ENCODE results near the gene CYB5D1. TPM values are rescaled to one million over a fixed set of nuclear protein-coding genes. Genes with fewer than 3 reads are reported as not detected.

The CYB5D1 gene
- total RNA-seq, 1 experiment from 2014 or later, result 18.0 TPM

- H3K36me3 Mint-ChIP-seq (ENCODE audit: insufficient read depth in 1 of 3, low read depth in 3 of 3), result no peaks in the 10 kb centered on the region
- no peak overlapping the region for H3K4me3 Mint-ChIP-seq
- Histone ChIP-seq H2AFZ (ENCODE audit: low read length) (no peak overlapping the region), H3K18ac (ENCODE audit: insufficient read length, low read depth, low read length) (no peak overlapping the region), H3K9ac (ENCODE audit: extremely low read depth, insufficient read length, low read length) (no peak overlapping the region), H4K8ac (replicated peaks; ENCODE audit: insufficient read length, low read depth, low read length) (no peak overlapping the region), H4K5ac (ENCODE audit: insufficient read length, low read depth, low read length) (no peak overlapping the region), H3K23me2 (ENCODE audit: insufficient read length, low read depth, low read length, poor library complexity, severe bottlenecking) (no peaks in the 10 kb centered on the region), H3K23ac (ENCODE audit: insufficient read length, low read depth, low read length) (no peak overlapping the region), H3T11ph (ENCODE audit: low read length) (no peak overlapping the region), H3K4me1 (ENCODE audit: insufficient read depth, low read length) (no peaks in the 10 kb centered on the region), H4K20me1 (ENCODE audit: control insufficient read depth, insufficient read depth, insufficient read length) (no peaks in the 10 kb centered on the region), H3K4me2 (ENCODE audit: insufficient read depth, insufficient read length, low read length) (no peak overlapping the region), H3K9me3 (ENCODE audit: control insufficient read depth, low read depth, low read length) (no peaks in the 10 kb centered on the region), H2BK15ac (ENCODE audit: low read depth, low read length) (no peak overlapping the region), H2BK5ac (ENCODE audit: insufficient read length, low read length) (no peak overlapping the region), H2BK120ac (ENCODE audit: low read depth, low read length, poor library complexity, severe bottlenecking) (no peak overlapping the region), H4K91ac (ENCODE audit: insufficient read length, low read depth, low read length) (no peak overlapping the region), H3K14ac (ENCODE audit: insufficient read depth, low read length) (no peak overlapping the region), H2BK20ac (ENCODE audit: low read depth, low read length, poor library complexity, severe bottlenecking) (no peak overlapping the region), H3K27ac (ENCODE audit: insufficient read length, low read depth, low read length) (no peak overlapping the region), H3K79me1 (ENCODE audit: insufficient read depth, low read depth, low read length, poor library complexity, severe bottlenecking) (no peaks in the 10 kb centered on the region), H3K79me2 (ENCODE audit: insufficient read depth, low read length) (no peaks in the 10 kb centered on the region), H2AK5ac (ENCODE audit: insufficient read length, low read length) (no peak overlapping the region), H2BK12ac (ENCODE audit: insufficient read length, low read depth, low read length) (no peak overlapping the region), H3K27me3 (ENCODE audit: insufficient read depth, low read length) (no peaks in the 10 kb centered on the region; the same call in 1 of the 2 replicates), H3K56ac (ENCODE audit: insufficient read length, low read depth, low read length) (no peak overlapping the region), H3K4ac (ENCODE audit: low read depth, low read length) (no peak overlapping the region)
- H3K27ac Mint-ChIP-seq, result no peak overlapping the region
- H3K4me1 Mint-ChIP-seq, result peaks cover 8 to 18% of the 10 kb centered on the region in 2 experiments
- WGBS (ENCODE audit: extremely low coverage, insufficient read length, low lambda C conversion rate), result no CpG with 5 or more reads among the region's 12 CpGs
- peaks cover 66% of the 10 kb centered on the region for H3K27me3 Mint-ChIP-seq (ENCODE audit: low read depth)
- H3K9me3 Mint-ChIP-seq, result no peaks in the 10 kb centered on the region
- DNase-seq, result peak; percentile 24
- TF ChIP-seq CTCF (conservative IDR thresholded peaks at IDR 0.05), result peak; percentile 15; the same call in 1 of the 3 replicates
These were observed 32.4 kb upstream of the CYB5D1 start for GRCh38 chr17:7825206-7825990.
